ENCODE measurements around the gene CCL19.
"Not testable (repeated sequence)": the region's sequence is repeated elsewhere in the genome, so short reads cannot be mapped to it uniquely, and the experiment has no call there.

CCL19 gene

DNA sequence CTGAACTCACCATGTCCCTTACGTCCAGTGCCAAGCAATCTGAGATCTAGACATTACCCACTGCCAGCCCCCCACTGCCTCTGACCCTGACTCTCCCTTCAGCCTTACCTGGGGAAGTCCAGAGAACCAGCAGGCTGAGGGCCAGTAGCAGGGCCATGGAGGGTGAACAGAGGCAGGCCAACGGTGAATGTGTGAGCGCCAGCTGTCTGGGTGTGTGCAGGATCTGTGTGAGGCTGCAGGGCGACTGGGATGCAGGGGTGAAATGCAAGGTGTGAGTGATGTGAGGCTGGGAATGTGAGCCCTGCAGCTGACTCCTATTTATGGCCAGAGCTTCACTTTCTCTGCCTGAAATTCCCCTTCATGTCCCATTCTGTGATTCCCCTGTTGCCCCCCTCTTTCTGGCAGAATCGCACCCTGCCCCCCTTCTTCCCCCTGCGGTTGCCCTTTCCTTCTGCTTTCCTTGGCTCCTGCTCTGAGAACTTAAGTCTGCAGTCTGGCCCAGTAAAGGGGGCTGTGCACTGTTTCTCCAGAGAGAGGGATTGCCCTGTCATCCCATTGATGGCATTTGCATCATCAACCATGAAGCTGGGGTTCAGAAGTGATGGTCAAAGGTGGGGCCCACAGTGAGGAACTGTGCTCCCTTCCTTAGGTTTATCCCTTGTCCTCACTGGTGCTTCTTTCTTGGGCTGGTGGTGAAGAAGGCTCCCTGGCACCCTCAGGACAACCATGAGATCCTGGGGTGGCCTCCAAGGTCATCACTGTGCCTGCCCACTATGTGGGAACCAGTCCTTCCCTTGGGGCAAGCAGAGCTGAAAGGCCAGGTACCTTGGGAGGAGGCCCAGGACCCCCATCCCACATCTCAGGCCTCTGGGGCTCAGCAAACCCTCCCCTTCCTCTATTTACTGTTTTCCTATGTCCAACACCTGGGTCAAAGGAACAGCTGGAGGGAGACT, at the start of gene CCL19:
TSS of gene CCL19 (minus strand) at position 294 of the 953 bp plus-strand sequence. CDS start at position 157, 137 bp downstream.
- Mint-ChIP-seq H3K9me3 (no peaks in the 10 kb centered on the region), H3K4me3 (no peak within 1 kb of the TSS), H3K27me3 (no peaks in the 10 kb centered on the region), H3K27ac (no peak within 1 kb of the TSS), H3K36me3 (ENCODE audit: low read depth) (no peaks in the 10 kb centered on the region), H3K4me1 (ENCODE audit: low read depth) (no peaks in the 10 kb centered on the region)
- no peak for DNase-seq

DNA sequence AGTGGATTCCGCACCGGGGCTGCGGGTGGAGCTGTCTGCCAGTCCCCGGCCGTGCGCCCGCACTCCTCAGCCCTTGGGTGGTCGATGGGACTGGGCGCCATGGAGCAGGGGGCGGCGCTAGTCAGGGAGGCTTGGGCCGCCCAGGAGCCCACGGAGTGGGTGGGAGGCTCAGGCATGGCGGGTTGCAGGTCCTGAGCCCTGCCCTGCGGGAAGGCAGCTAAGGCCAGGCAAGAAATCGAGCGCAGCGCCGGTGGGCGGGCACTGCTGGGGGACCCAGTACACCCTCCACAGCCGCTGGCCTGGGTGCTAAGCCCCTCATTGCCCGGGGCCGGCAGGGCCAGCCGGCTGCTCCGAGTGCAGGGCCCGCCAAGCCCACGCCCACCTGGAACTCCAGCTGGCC, 49.1 kb upstream of the CCL19 start:
- H3K9me3 Mint-ChIP-seq; H3K27ac Mint-ChIP-seq; H3K36me3 Mint-ChIP-seq (ENCODE audit: low read depth); DNase-seq; H3K4me1 Mint-ChIP-seq (ENCODE audit: low read depth); H3K4me3 Mint-ChIP-seq: not testable (repeated sequence)
- H3K27me3 Mint-ChIP-seq, result peaks cover 14% of the 10 kb centered on the region

DNA sequence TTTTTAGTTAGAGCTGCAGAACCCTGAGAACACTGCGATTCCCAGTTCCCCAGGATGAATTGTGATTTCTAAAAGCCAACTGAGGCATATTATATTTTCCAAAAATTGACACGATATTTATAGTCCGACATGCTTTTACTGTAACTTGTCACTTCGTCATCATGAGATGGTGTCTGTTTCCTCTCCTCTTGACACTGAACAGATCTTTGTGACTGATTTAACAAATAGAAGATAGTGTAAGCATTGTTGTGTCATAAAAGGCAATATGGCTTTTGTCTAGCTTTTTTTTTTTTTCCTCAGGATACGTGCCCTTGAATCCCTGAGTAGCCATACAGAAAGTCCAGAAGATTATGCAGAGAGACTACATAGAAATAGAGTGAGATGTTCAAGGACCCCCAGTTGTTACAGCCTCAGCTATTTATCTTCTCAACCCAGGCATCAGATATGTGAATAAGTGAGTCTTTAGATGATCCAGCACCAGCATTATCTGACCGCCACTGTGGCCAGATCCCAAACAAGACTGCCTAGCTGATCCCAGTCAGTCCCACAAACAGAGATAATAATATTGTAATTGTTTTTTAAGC, 46.7 kb upstream of the CCL19 start:
- Mint-ChIP-seq H3K4me3 (no peak overlapping the region), H3K36me3 (ENCODE audit: low read depth) (no peaks in the 10 kb centered on the region), H3K4me1 (ENCODE audit: low read depth) (no peaks in the 10 kb centered on the region), H3K9me3 (no peaks in the 10 kb centered on the region), H3K27me3 (peaks cover 8% of the 10 kb centered on the region), H3K27ac (no peak overlapping the region)
- DNase-seq, result no peak

DNA sequence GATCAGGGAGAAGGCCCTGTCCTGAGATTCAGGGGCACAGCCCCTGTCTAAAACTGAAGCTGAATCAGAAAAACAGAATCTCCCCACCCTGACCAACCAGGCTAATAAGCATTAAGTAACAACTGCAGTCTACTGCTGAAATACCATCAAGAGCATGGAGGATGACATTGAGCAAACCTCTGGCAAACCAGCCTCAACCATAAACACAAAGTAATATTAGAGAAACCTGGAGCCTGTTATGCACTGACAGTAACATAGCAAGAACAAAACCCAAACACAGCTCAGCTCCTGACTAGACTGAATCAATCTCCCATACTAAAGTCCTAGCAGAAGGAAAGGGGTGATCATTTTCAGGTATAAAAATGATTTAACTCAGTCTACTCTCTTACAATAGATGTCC, 43.6 kb upstream of the CCL19 start:
- Mint-ChIP-seq H3K4me3 (no peak overlapping the region), H3K36me3 (ENCODE audit: low read depth) (no peaks in the 10 kb centered on the region), H3K27ac (no peak overlapping the region), H3K27me3 (peaks cover 3% of the 10 kb centered on the region), H3K4me1 (ENCODE audit: low read depth) (no peaks in the 10 kb centered on the region), H3K9me3 (no peaks in the 10 kb centered on the region)
- DNase-seq, result no peak

DNA sequence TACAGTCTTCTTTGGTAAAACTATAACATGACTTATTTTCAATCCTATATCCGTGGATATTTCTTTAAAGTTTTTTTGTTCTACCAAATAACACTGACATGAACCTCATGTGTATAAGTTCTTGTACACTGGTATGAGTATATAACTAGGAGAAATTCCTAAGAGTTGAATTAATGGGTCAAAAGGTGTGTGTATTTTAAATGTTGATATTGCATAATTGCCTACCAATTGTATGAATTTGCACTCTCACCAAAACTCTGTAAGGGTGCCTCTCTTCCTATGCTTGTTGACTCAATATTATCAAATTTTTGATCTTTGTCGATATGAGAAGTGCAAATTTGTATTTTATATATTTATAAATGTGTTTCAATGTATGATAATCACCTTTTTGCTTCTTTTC, 41.8 kb upstream of the CCL19 start:
- Mint-ChIP-seq H3K27ac (no peak overlapping the region), H3K27me3 (no peaks in the 10 kb centered on the region), H3K9me3 (no peaks in the 10 kb centered on the region), H3K4me1 (ENCODE audit: low read depth) (no peaks in the 10 kb centered on the region), H3K4me3 (no peak overlapping the region), H3K36me3 (ENCODE audit: low read depth) (no peaks in the 10 kb centered on the region)
- no peak for DNase-seq

DNA sequence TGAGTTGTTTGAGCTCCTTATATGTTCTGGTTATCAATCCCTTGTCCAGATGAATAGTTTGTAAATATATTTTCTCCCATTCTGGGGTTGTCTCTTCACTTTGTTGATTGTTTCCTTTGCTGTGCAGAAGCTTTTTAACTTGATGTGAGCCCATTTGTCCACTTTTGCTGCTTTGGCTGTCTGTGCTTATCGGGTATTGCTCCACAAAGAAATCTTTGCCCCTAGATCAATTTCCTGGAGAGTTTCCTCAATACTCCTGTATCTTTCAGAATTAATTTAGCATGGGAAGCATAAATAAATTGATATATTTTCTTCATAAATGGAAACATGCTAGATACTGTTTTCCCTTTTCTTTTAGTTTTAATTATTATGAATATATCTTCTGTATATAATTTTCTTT, 41.4 kb upstream of the CCL19 start:
- Mint-ChIP-seq H3K9me3 (no peaks in the 10 kb centered on the region), H3K27ac (no peak overlapping the region), H3K4me1 (ENCODE audit: low read depth) (no peaks in the 10 kb centered on the region), H3K36me3 (ENCODE audit: low read depth) (no peaks in the 10 kb centered on the region), H3K4me3 (no peak overlapping the region), H3K27me3 (no peaks in the 10 kb centered on the region)
- DNase-seq, result no peak

DNA sequence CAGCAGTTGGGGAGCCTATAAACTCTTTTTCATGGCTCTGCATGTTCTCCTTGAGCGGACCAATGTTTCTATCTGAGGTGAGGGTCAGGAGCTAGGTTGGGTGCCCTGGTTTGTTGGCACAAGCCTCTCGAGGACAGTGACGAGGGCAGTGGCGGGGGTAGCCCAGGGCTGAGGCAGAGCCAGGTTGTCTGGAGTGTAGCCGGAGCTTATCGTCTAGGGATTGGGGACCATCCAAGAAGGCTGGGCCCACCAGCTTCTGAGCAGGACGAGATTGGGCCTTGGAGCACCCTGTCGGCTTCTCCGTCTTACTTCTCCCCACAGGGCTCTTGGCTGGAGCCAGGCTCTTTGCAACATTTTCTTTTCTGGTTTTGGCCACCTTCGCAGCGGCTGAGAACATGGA, 32.1 kb upstream of the CCL19 start:
- DNase-seq, result no peak
- H3K36me3 Mint-ChIP-seq (ENCODE audit: low read depth), result no peaks in the 10 kb centered on the region
- H3K27me3 Mint-ChIP-seq, result no peaks in the 10 kb centered on the region
- no peak overlapping the region for H3K4me3 Mint-ChIP-seq
- H3K4me1 Mint-ChIP-seq (ENCODE audit: low read depth), result no peaks in the 10 kb centered on the region
- no peak overlapping the region for H3K27ac Mint-ChIP-seq
- no peaks in the 10 kb centered on the region for H3K9me3 Mint-ChIP-seq

DNA sequence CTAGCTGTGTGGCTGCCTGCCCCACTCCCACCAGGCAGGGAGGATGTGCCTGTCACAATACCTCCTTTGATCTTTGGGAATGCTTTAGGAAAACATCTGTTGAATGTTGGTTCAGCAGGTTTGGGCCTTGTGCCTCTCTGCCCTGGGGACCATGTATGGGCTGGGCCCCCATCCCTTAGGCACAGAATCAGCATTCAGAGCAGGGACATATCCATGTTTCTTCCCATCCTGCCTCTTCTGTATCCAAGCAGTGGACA, 28.6 kb upstream of the CCL19 start:
- not testable (repeated sequence) for H3K4me1 Mint-ChIP-seq (ENCODE audit: low read depth); H3K36me3 Mint-ChIP-seq (ENCODE audit: low read depth); H3K4me3 Mint-ChIP-seq; H3K27me3 Mint-ChIP-seq; DNase-seq; H3K27ac Mint-ChIP-seq; H3K9me3 Mint-ChIP-seq

DNA sequence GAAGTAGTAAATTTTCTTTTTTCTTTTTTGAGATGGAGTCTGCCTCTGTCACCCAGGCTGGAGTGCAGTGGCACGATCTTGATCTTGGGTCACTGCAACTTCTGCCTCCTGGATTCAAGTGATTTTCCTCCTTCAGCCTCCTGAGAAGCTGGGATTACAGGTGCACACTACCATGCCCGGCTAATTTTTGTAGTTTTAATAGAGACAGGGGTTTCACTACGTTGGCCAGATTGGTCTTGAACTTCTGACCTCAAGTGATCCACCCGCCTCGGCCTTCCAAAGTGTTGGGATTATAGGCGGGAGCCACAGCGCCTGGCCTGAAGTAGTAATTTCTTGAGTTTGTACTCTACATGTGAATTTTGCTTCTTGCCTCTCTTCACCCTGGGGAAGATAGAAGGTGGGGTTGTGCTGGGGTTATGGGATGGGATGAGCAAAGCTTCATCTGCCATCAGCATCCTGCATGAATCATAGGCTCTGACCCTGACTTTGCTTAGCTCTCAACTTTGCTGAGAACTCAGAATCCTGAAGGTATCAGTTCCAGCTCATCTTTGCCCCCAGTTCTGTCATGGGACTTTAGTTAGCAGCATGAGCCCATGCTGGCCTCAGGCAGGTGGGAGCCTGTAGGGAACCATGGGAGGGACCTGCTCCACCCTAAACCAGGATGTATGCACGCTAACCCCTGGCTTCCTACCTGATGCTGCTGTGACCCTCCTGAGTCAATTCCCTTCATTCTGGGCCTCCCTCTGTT, 28.1 kb upstream of the CCL19 start:
- no peak overlapping the region for H3K4me3 Mint-ChIP-seq
- no peaks in the 10 kb centered on the region for H3K36me3 Mint-ChIP-seq (ENCODE audit: low read depth)
- no peak for DNase-seq
- peaks cover 10% of the 10 kb centered on the region for H3K27me3 Mint-ChIP-seq
- no peaks in the 10 kb centered on the region for H3K9me3 Mint-ChIP-seq
- no peaks in the 10 kb centered on the region for H3K4me1 Mint-ChIP-seq (ENCODE audit: low read depth)
- no peak overlapping the region for H3K27ac Mint-ChIP-seq

DNA sequence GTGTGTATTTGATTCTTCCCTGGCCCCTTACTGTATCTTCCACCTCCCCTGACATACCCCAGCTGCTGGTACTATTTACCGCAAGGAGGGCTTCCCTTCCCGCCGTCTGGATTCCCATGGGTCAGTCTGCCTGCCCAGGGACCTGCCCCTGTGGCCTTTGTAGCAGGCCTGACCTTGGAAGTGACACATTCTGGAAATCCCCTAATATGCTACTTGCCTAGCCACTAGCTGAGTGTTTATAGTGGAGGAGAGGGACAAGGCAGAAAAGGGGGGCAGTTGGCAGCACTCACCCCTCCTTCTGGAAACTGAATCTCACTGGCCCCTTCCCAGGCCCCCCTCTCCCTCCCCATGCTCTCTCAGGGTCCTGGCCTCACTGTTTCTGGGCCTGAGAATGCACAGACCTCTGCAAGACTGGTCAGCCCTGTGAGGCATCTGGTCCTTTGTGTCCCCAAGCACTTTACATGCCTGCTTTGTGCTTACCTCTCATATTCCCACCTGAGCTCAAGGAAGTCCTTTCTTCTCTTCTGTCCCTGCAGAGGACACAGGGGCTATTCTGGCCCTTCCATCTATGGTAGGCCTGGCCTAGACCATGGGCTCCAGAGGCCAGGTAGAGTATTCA, 27.0 kb upstream of the CCL19 start:
- Mint-ChIP-seq H3K4me3 (no peak overlapping the region), H3K27ac (no peak overlapping the region), H3K9me3 (no peaks in the 10 kb centered on the region), H3K36me3 (ENCODE audit: low read depth) (no peaks in the 10 kb centered on the region), H3K27me3 (peaks cover 15% of the 10 kb centered on the region), H3K4me1 (ENCODE audit: low read depth) (no peaks in the 10 kb centered on the region)
- no peak for DNase-seq

DNA sequence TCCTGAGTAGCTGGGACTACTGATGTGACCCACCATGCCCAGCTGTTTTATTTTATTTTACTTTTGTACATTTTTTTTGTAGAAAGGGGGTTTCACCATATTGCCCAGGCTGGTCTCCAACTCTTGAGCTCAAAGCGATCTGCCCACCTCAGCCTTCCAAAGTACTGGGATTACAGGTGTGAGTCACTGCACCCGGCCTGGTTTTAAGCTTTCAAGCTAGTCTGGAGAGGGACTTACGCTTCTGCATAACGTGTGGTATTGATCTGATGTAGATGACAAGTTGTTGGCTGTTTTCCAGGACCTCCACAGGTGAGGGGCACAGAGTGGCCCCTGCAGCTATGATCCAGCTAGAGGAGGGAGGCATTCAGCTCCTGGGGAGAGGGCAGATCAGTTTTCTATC, 25.6 kb upstream of the CCL19 start:
- Mint-ChIP-seq H3K27me3 (peaks cover 15% of the 10 kb centered on the region), H3K36me3 (ENCODE audit: low read depth) (no peaks in the 10 kb centered on the region), H3K27ac (no peak overlapping the region), H3K9me3 (no peaks in the 10 kb centered on the region), H3K4me1 (ENCODE audit: low read depth) (no peaks in the 10 kb centered on the region), H3K4me3 (no peak overlapping the region)
- DNase-seq, result no peak

DNA sequence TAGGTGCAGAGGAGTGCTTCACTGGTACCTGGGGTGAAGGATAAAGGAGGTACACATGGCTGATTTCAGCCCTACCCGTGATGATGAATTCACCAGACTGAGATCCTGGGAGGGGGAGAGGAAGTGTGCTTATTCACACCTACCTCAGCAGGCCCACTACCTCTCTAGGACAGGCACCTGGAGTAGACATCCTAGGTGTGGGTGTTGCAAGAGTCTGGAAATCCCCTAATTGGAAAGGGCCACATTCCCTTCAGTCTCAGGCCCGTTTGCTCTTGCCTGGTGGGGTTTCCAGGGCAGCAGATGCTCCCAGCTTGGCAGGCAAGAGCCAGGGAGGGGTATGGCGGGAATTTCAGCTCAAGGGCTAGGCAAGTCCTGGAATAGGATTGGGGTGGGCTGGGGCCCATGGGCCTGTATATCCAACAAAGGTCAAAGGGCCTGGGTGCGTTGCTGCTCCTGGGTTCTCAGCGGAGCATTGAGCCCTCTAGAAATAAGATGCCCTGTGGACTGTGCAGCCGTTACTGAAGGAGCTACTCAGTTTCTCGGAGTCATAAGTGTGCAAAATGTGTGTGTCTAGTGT, 24.7 kb upstream of the CCL19 start:
- H3K27me3 Mint-ChIP-seq, result peaks cover 15% of the 10 kb centered on the region
- no peaks in the 10 kb centered on the region for H3K36me3 Mint-ChIP-seq (ENCODE audit: low read depth)
- no peaks in the 10 kb centered on the region for H3K9me3 Mint-ChIP-seq
- H3K4me3 Mint-ChIP-seq, result no peak overlapping the region
- no peaks in the 10 kb centered on the region for H3K4me1 Mint-ChIP-seq (ENCODE audit: low read depth)
- H3K27ac Mint-ChIP-seq, result no peak overlapping the region
- no peak for DNase-seq

DNA sequence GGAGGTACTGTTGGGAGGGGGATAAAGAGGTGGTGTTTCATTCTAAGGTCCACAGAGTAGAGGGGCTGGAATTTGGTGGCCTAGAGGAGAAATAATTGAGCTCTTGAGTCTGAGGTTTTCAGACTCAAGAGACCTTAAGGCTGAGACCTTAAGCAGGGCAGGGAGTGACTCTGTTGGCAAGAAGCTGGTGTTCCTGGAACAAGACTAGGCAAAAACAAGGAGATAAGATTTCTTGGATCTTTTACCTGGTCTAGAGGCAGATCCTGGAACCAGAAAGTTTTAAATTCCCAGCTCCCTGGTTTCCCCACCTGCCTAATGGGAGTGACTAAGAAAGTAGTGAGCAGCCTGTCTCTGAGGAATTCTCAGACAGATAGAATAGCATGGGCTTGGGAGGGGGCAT, 22.9 kb upstream of the CCL19 start:
- Mint-ChIP-seq H3K4me3 (no peak overlapping the region), H3K9me3 (no peaks in the 10 kb centered on the region), H3K36me3 (ENCODE audit: low read depth) (no peaks in the 10 kb centered on the region), H3K4me1 (ENCODE audit: low read depth) (no peaks in the 10 kb centered on the region), H3K27ac (no peak overlapping the region), H3K27me3 (peaks cover 15% of the 10 kb centered on the region)
- no peak for DNase-seq

DNA sequence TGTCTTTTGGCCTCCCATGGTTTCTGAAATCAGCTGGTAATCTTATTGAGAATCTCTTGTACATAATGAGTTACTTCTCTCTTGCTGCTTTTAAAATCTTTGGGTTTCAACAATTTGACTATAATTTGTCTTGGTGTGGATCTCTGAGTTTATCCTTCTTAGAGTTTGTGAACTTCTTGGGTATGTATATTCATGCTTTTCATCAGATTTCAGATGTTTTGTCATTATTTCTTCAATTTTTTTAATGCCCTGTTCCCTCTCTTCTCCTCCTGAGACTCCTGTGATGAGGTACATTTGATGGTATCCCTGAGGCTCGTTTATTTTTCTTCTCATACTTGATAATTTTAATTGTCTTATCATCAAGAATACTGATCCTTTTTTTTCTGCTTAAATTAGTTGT, 21.1 kb upstream of the CCL19 start:
- H3K36me3 Mint-ChIP-seq (ENCODE audit: low read depth), result no peaks in the 10 kb centered on the region
- H3K9me3 Mint-ChIP-seq, result no peaks in the 10 kb centered on the region
- no peak overlapping the region for H3K27ac Mint-ChIP-seq
- no peak for DNase-seq
- no peaks in the 10 kb centered on the region for H3K4me1 Mint-ChIP-seq (ENCODE audit: low read depth)
- H3K4me3 Mint-ChIP-seq, result no peak overlapping the region
- H3K27me3 Mint-ChIP-seq, result peaks cover 13% of the 10 kb centered on the region

Measured in activated T-cell treated with anti-CD3 and anti-CD28 coated beads, Interleukin-2, amount 50 U/mL, for 24 hours (primary cell).